ENCODE data around the gene CD300H. TPM values are rescaled to one million over a fixed set of nuclear protein-coding genes. Genes with fewer than 3 reads are reported as not detected.

The CD300H gene
- total RNA-seq, 4 donors from 2014 or later = not detected

DNA sequence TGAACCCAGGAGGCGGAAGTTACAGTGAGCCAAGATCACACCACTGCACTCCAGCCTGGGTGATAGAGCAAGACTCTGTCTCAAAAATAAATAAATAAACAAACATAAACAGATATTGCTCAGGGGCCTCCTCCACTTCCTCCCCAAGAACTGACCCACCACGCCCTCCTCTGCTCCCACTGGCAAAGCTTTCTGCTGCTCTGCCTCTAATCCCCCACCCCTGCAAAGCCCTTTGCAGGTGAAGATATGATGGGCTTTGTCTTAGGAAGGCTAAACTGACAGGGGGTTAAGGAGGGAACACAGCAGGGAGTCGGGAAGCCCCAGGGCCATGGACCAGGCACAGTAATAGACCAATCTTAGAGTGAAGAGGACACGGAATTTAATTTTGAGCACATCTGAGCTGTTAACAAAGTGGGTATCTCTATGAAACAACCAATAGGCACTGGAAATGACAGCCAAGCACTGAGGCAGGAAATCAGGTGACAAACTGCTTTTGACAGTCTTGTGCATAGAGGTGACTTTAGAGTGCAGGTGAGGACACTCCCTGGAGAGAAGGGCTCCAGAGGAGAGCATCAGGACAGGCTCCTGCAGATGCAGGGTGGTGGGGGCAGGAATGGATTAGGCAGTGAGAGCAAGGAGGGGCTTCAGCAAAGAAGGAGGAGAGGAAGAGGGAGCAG, 31.2 kb upstream of the CD300H start:
- H3K4me1 ChIP-seq = peaks cover 9% of the 10 kb centered on the region
- H3K27ac ChIP-seq = no peak overlapping the region
- no peaks in the 10 kb centered on the region for H3K36me3 ChIP-seq
- TF ChIP-seq, protein P1, sequence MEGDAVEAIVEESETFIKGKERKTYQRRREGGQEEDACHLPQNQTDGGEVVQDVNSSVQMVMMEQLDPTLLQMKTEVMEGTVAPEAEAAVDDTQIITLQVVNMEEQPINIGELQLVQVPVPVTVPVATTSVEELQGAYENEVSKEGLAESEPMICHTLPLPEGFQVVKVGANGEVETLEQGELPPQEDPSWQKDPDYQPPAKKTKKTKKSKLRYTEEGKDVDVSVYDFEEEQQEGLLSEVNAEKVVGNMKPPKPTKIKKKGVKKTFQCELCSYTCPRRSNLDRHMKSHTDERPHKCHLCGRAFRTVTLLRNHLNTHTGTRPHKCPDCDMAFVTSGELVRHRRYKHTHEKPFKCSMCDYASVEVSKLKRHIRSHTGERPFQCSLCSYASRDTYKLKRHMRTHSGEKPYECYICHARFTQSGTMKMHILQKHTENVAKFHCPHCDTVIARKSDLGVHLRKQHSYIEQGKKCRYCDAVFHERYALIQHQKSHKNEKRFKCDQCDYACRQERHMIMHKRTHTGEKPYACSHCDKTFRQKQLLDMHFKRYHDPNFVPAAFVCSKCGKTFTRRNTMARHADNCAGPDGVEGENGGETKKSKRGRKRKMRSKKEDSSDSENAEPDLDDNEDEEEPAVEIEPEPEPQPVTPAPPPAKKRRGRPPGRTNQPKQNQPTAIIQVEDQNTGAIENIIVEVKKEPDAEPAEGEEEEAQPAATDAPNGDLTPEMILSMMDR (IDR thresholded peaks at IDR 0.05) = no peak
- no peak for TF ChIP-seq POLR2A (IDR thresholded peaks at IDR 0.05)
- no peak for TF ChIP-seq EP300 (IDR thresholded peaks at IDR 0.05)
- TF ChIP-seq POLR2AphosphoS5 (IDR thresholded peaks at IDR 0.05) = no peak
- DNase-seq (ENCODE audit: low spot score in 2 of 2) = no peak
- no peak overlapping the region for H3K4me3 ChIP-seq
- H3K27me3 ChIP-seq = peaks cover 26% of the 10 kb centered on the region
- 64% methylated on average over 4 of the region's 4 CpGs for WGBS
- H3K9me3 ChIP-seq = no peaks in the 10 kb centered on the region

DNA sequence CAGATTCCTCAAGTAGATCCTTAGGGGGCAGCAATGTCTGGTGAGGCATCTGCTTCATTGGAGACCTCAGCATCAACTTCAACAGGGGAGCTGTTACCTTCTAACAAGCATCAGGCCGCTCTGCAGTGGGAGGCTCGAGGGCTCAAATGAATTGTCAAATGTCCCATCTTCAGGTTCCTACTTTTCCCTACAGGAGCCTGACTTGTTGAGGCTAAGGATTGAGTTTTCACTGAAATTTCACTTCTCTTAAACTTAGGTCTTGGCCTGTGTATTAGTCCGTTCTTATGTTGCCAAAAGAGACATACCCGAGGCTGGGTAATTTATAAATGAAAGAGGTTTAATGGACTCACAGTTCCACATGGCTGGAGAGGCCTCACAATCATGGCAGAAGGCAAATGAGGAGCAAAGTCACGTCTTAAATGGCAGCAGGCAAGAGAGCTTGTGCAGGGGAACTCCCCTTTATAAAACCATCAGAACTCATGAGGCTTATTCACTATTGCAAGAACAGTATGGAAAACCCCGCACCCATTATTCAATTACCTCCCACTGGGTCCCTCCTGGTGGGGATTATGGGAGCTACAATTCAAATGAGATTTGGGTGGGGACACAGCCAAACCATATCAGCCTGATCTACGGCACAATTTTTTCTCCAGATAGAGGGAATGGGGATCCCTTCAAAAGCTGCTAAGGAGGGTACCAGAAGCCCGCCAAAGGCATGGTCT, 29.9 kb upstream of the CD300H start:
- DNase-seq (ENCODE audit: low spot score in 2 of 2) = no peak
- TF ChIP-seq, protein P1 (IDR thresholded peaks at IDR 0.05) = no peak
- H3K27me3 ChIP-seq = peaks cover 35% of the 10 kb centered on the region
- WGBS = 73% methylated on average over 8 of the region's 8 CpGs
- H3K27ac ChIP-seq = no peak overlapping the region
- H3K9me3 ChIP-seq = no peaks in the 10 kb centered on the region
- H3K36me3 ChIP-seq = no peaks in the 10 kb centered on the region
- H3K4me3 ChIP-seq = no peak overlapping the region
- H3K4me1 ChIP-seq = peaks cover 8% of the 10 kb centered on the region

DNA sequence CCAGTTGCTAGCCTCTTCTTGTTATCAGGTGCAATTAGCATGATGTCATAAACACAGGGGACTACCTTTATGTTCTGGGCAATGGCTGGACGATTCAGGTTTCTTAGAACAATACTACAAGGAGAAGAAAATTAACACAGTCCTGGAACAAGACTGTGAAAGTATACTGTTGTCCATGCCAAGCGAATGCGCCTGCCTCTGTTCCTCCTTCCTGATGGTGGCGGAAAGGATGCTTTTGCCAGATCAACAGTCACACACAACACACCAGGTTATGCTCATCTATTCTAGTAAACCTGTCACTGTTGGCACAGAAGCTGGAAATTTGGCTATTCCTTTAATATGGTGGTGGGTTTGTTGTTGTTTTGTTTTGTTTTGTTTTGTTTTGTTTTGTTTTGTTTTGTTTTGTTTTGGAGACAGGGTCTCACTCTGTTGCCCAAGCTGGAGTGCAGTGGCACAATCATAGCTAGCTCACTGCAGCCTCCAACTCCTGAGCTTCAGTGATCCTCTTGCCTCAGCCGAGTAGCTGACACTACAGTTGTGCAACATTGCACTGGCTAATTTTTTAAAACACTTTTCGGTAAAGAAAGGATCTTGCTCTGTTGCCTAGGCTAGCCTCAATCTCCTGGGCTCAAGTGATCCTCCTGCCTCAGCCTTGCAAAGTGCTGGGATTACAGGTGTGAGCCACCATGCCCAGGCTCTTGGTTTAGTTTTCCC, 27.9 kb upstream of the CD300H start:
- Histone ChIP-seq H3K27ac (no peak overlapping the region), H3K4me3 (no peak overlapping the region), H3K9me3 (no peaks in the 10 kb centered on the region), H3K36me3 (no peaks in the 10 kb centered on the region), H3K27me3 (peaks cover 37% of the 10 kb centered on the region), H3K4me1 (peaks cover 8% of the 10 kb centered on the region)
- TF ChIP-seq POLR2A (IDR thresholded peaks at IDR 0.05) = no peak
- 76% methylated on average over 6 of the region's 6 CpGs for WGBS
- DNase-seq (ENCODE audit: low spot score in 2 of 2) = no peak

DNA sequence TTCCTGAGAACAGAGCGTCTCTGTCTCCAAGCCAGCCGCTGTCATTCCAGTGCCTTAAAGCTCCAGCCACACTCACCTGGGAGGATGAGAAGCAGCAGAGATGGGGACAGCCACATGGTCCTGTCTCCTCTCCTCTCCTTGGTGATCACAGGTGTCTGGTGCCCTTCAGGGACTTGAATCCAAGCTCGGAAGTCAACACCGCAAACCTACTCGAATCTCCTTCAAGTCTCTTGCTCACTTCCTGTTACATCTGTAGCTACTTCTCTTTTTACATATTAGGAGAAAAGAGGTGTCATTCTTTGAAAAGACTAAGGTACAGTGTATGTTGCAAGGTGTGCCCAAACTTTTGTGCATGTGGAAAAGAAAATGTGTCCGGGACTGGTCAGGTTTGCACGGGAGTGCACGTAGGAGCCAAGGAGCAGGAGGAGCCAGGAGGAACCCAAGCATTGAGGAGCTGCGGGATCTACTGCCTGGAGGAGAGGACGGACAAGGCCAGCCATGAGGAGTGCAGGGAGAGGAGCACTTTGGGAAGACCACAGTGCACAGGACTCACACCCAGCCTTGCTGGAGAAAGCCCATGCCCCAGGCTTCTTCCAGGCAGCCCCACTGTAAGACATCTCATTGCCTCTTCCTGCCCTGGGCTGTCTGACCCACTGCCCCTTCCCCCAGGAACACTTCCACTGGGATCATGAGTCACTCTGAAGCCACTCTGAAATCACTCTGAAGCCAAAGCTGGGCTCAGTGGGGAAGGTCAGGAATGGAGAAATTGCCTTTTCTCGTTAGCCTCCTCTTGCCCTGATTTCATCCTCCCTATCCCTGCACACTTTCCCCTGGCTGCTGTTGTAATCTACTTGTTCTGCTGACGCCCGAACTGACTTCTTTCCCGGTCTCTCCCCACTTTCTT, 25.0 kb upstream of the CD300H start, which contains the start of gene CD300LD:
Gene CD300LD, minus strand, starts transcription at position 197 of the 904 bp plus-strand sequence. Its CDS starts 81 bp downstream, at position 116.
- H3K9me3 ChIP-seq = no peaks in the 10 kb centered on the region
- no peaks in the 10 kb centered on the region for H3K36me3 ChIP-seq
- H3K27ac ChIP-seq = no peak within 1 kb of the TSS
- H3K4me3 ChIP-seq = no peak within 1 kb of the TSS
- no peaks in the 10 kb centered on the region for H3K4me1 ChIP-seq
- TF ChIP-seq POLR2AphosphoS5 (IDR thresholded peaks at IDR 0.05) = no peak
- TF ChIP-seq, protein P1 (IDR thresholded peaks at IDR 0.05) = no peak
- no peak for TF ChIP-seq EP300 (IDR thresholded peaks at IDR 0.05)
- no peak for DNase-seq (ENCODE audit: low spot score in 2 of 2)
- WGBS = 76% methylated on average over 14 of the region's 14 CpGs
- peaks cover 23% of the 10 kb centered on the region for H3K27me3 ChIP-seq

DNA sequence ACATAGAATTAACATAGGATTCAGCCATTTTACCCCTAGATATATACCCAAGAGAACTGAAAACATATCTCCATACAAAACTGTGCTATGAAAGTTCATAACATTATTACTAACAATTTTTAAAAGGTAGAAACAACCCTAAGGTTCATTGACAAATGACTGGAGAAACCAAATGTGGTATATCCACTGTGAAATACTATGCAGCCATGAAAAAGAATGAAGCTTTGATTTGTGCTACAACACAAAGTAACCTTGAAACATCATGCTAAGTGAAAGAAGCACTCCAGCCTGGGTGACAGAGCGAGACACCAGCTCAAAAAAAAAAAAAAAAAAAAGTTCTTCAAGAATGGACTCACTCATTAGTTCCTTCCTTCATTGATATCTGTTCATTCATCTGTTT, 24.2 kb upstream of the CD300H start:
- WGBS = 80% methylated on average over 1 of the region's 1 CpG
- no peak for DNase-seq (ENCODE audit: low spot score in 2 of 2)
- Histone ChIP-seq H3K4me3 (no peak overlapping the region), H3K36me3 (no peaks in the 10 kb centered on the region), H3K4me1 (no peaks in the 10 kb centered on the region), H3K9me3 (no peaks in the 10 kb centered on the region), H3K27me3 (peaks cover 20% of the 10 kb centered on the region), H3K27ac (no peak overlapping the region)
- TF ChIP-seq POLR2AphosphoS5 (IDR thresholded peaks at IDR 0.05) (no peak), EP300 (IDR thresholded peaks at IDR 0.05) (no peak), POLR2A (IDR thresholded peaks at IDR 0.05) (no peak)
- TF ChIP-seq, protein P1 (IDR thresholded peaks at IDR 0.05) = no peak
